Renal cortical epithelial cell (primary cell): ENCODE results near the gene SPTA1. TPM values are rescaled to one million over a fixed set of nuclear protein-coding genes. Genes with fewer than 3 reads are reported as not detected.
"Not testable (repeated sequence)": the region's sequence is repeated elsewhere in the genome, so short reads cannot be mapped to it uniquely, and the experiment has no call there.

Experiments used
- DNase-seq: peaks from one replicate; pipeline ENCODE4 v3.0.0-alpha.2; 2011; ENCODE audit warnings: low read depth
- total RNA-seq: library from RNA; depleted of rRNA; stranded (reverse); fragments of >200 nt; gene quantifications from 2 replicates; pipeline ENCODE4 v1.2.3, GENCODE V29; 2014

SPTA1 gene
- under 0.01 TPM in 1 of 2 replicates, not detected in the other for total RNA-seq

DNA sequence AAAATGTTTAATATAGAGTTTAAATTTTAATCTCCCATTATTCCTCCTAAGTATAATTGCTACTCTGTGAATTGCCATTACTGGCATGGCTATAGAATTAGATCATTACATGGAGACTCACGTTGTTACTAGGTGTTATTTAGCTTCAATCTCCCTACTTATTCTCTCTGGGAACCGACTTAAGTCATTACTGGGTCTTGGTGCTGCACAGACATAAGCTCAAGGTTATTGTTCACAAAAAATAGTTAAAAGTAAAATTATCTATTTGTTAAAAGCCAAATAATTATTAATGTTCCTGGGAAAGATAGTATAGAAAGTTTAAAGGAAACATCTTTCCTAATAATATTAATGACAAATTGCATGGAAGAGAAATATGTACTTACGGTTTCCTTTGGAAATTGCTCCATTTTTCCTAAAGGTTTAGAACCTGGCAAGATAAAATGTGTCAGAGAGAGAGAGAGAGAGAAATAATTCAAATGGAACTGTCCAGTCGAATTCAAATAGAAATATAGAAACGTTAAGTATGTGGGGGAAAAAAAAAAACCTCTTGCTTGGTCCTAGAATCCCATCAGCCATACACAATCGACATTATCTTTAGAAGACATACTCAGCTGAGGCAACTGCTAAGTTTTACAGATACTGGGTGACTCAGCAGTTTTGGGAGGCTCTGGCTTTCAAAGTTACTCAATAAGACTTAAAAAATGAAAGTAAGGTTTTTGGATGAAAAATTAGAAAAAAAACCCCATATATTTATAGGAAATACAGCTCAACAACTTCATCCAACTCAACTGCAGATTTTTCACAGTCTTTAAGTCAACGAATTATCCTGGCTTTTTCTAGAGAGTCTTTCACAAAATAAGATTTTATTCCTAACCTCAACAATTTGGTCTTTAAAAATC is at the start of gene SPTA1:
Gene SPTA1, minus strand, starts transcription at position 605 of the 899 bp plus-strand sequence. Its CDS starts 198 bp downstream, at position 407.
- no peak for DNase-seq

DNA sequence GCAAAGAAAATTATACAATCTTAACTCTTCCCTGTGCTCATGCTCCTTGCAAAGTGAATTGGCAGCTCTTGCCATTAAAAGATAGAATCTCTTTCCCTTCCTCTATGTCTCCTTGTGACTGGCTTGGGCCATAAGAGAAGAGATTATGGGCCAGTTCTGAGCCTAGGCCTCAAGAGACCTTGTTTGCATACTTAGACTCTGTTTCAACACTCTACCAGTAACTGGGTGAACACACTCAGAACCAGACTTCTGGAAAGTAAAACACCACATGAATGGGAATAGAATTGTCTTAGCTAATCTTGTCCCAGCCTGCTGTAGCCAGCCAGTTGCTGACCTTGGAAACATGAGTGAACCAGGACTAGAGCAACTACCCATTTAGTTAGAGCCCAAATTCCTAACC is 49.3 kb upstream of the SPTA1 start:
- no peak for DNase-seq

DNA sequence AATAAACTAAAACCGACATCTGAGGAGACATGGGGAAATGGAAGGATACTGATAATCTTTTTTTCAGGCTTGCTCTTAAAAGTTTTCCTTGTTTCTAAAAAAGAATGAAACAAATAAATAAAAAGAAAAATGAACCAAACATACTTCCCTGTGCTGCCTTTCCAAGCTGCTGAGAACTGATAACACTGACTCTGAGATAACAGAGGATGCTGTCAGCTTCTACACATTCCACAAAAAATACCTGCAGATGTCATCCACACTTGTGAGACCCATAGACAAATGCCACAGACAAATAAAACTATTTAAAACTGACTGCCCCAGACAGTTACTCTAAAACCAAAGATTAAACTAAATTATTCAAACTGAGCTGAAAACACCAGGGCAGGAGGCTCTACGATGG is 46.0 kb upstream of the SPTA1 start:
- no peak for DNase-seq

DNA sequence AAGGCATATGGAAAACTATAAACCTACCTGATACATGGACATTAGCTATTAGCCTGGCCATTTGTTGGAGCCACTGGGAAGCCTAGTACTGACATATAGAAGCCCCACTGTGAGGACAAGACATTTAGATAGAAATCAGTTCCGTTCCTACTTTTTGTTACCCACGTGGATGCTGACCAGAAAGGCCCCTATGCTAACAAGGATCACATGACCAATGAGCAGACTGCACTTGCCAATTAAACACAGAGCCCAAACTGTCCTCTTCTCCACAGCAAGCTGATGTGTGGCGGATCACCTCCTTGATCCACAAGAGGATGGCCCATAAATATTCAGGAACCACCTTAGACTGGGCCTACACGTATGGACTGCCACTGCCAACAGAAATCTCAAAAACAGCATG is 45.2 kb upstream of the SPTA1 start:
- DNase-seq = no peak

DNA sequence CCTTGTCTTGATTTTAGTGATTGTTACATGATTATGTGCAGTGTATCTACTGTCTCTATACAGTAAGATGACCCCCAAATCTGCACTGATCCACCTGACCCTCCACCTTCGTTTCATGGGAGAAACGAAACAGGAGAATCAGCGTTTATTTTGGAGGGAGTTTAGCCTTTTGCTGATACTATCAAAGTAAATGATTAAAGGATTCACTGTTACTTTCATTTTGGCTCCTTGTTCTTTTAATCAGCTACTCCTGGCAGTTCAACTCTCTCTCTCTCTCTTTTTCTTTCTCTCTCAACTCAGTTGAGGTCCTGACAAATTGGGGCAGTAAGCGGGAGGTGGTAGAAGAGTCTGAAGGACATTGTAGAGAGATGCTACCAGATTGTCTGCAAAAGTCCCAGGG is 43.9 kb upstream of the SPTA1 start:
- DNase-seq = no peak

DNA sequence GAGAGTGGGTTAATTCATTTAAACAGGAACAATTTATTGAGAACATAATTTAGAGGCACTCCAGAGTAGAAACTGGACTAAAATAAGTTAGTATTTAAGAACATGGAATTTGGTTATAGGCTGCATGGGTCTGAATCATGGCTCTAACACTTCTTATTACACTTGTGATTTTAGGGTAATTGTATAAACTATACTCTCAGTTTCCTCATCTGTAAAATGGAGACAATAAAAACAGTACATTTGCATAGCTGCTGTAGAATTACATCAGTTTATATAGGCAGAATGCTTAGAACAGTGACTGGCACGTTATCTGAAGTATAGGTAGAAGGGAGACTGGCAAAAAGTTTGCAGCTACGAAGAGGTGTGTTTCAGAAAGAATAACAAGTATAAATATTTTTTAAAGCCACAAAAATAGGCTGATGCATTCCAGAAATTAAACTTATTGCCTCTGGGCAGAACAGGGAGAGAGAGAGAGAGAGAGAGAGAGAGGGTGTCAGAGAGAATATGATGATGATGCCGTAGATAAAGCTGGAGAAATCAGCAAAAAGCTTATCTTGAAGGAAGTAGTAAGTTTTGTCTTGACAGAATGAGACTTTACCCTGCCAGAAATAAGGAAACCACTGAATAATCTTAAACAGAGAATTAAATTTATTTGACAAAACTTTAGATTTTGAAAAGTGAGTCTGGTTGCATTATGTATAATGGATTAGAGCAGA is 42.2 kb upstream of the SPTA1 start:
- DNase-seq = no peak

DNA sequence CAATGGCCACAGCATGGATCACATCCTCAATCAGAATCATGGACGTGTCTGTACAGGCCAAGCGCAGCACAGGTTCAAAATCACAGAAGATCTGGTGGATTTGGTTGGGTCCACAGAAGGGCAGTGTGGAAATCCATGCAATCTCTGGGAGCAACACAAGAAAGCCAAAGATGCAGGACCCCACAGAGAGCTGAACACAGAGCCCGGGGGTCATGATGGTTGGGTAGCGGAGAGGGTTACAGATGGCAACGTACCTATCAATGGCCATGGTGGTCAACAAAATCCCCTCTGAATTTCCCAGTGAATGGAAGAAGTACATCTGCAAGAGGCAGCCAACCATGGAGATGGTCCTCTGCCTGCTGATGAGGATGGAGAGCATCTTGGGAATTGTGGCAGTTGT is 37.9 kb upstream of the SPTA1 start:
- DNase-seq = no peak

DNA sequence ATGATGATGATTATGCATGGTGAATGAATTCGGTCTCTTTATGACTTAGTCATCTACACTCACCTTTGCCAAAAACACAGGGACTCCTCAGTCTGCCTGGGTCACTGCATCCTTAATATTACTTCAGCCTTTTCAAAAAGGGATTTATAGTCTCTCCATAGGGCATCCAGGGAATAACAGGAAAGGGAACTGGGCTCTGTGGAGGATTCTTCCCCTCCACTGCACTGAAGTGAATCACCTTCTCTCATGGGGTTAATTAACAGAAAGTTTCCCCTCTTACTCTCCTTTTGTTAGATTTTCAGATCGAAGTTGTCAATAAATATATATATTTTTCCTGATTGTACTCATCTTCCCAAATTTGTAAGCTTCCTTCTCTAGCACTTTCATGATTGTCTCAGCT is 34.1 kb upstream of the SPTA1 start, which contains the start of gene OR6K3:
Gene OR6K3, minus strand, starts transcription at position 101 of the 400 bp plus-strand sequence. CDS start 2,605 bp downstream, outside the sequence.
- DNase-seq = no peak

DNA sequence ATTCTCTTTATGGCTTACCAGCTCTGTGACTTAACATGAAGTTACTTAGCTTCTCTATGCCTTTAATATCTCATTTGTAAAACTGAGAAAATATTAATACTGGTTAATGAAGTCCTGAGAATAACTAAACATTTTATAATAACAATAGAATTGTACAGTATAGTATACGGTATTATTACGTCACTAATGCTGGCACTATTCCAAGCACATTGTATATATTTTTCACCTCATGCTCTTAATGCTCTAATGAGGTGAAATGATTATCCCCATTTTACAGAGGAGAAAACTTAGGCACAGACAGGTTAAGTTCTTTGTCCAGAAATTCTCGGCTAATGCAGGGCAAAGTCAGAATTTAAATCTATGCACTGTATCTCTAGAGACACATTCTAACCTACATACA is 33.1 kb upstream of the SPTA1 start:
- DNase-seq = no peak

DNA sequence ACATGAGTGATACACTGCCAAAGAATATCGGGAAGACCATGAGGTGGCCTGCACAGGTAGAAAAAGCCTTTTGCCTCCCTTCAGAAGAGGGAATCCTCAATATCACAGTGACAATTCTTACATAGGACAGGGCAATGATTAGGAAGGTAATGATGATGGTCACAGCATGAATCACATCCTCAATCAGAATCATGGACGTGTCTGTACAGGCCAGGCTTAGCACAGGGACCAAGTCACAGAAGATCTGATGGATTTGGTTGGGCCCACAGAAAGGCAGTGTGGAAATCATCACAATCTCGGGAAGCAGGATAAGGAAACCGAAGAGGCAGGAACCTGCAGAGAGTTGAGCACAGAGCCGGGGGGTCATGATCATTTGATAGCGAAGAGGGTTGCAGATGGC is 30.8 kb upstream of the SPTA1 start:
- DNase-seq = no peak

DNA sequence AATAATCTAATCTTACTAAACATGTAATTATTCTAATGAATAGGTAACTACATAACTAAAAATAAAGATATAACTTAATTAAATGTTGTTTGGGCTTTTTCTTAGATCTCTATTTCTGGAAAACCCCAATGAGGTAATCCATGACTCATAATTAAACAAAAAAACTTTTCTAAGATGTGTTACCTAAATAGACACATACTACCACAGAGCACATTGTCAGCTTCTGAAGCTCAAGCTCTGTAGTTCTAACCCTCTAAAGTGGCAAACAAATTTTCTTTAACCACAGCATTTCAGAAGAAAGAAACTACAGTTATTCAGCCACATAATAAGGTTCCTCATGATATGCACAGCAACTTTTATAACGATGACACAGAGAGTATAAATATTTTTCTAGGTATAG is 29.8 kb upstream of the SPTA1 start:
- DNase-seq = peak; percentile 1

DNA sequence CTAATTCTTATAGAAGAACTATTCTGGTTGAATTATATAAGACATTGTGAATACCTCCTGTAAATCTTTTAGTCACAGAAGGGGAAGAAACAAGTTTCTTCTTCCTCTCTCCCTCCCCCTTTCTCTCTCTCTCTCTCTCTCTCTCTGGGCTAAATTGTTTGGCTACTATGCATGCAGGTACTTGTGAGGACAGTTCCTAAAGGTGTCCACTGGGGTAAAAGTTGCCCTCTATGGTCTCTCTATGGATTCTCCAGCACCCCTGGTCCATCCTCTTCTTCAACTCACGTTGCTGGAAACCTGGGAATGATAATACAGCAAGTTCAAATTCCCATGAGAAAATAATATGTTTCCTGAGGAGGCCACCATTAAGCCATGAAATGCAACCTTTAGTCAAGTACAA is 28.2 kb upstream of the SPTA1 start:
- DNase-seq = no peak

DNA sequence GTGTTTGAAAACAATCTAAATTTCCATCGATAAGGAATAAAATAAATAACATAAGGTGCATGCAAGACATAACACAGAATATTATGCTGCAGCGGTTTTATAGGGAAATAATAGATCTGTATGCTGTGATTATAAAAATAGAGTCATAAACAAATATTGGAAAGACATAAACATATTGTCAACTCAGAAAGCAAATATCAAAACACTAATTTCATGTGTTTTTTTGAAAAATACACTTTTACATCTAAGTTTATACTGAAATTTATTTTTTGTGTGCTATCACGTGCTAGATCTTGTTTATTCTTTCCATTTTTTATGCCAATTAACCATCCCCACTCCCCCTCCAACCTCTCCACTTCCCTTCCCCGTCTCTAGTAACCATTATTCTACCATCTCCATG is 24.6 kb upstream of the SPTA1 start:
- no peak for DNase-seq

DNA sequence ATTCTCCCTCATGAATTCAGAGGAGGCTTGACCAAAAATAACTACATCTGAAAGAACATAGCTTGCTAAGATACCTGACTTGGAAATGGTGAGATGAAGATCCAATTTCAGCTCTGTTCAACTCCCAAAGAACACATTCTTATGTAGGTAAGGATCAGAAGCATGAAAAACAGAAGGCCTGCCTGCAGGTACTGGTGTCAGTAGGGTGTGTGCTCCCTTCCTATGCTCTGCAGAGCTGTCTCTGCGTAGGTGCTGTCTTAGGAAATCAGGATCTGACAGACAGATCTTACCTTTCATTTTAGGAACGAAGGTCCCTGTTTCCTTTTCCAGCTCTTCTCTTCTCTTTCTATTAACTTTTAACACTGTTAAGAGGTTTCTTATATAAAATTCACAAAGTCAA is 19.6 kb upstream of the SPTA1 start:
- no peak for DNase-seq

DNA sequence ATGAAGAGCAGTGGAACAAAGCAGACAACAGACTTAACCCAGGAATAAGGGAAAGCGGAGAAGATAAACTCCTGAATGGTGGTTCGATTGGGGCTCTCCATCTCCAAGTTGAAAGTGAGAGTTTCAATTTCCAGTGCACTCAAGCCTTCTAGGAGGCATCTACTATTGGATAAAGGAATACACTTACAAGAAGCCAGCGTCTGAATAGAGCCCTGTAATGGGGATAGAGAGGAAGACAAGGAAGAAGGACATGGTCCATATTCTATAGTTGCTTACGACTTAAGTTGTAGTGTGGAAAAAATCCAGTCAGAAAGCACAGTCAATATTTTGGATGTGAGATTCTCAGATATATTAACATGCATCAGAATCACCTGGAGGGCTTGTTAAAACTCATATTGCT is 14.0 kb upstream of the SPTA1 start, which contains the start of gene OR6K2:
Gene OR6K2, minus strand, starts transcription at position 101 of the 400 bp plus-strand sequence. Its CDS starts 0 bp downstream, at position 101.
- no peak for DNase-seq

DNA sequence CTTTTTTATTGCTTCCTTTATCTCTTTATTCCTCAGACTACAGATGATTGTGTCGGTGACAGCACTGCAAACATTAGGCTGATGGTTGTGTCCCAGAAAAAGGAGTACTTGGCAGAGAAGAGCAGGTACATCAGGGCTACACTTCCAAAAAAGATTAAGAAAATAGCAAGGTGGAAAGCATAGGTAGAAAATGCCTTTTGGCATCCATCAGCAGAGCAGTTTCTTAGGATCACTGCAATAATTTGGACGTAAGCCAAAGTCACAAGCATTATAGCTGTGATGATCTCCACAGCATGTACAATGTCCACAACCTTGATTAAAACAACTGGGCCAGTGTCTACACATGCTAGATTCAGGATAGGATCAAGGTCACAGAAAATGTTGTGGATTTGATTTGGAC is 8.1 kb upstream of the SPTA1 start:
- no peak for DNase-seq

DNA sequence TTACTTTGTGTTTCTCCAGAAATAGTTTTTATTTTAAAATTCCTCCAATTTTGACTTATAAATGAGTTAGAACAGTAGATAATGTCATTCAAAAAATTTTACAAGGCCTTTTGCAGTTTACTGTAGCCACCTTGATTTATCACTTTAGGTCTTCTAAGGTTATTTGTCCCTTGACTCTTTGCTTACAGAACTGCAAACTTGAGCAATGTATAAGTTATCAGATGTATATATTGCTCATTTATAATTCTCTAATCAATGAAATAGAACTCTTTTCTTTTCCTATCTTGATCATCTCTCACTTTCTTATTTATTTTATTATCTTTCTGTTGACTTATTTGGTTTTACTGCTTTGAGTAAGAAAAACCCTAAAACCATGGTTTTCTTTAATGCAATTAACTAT is 5.8 kb upstream of the SPTA1 start:
- no peak for DNase-seq

DNA sequence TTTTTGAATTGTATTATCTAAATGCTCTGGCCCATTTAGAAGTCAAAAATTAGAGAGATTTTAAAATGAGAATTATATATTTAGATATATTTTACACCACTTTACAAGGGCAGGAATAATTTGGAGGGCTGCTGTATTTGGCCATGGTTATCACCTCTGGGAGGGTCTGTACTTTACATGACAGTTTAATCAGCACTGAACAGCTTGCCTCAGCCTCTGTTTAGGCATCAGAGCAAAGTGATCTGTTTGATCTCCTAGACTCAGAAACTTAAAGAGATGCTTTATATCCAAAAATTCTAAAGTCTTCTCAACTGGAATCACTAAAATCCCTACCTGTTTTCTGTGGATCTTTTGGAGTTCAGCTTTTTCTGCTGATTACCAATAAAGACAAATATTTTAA is 5.4 kb upstream of the SPTA1 start:
- DNase-seq = no peak

DNA sequence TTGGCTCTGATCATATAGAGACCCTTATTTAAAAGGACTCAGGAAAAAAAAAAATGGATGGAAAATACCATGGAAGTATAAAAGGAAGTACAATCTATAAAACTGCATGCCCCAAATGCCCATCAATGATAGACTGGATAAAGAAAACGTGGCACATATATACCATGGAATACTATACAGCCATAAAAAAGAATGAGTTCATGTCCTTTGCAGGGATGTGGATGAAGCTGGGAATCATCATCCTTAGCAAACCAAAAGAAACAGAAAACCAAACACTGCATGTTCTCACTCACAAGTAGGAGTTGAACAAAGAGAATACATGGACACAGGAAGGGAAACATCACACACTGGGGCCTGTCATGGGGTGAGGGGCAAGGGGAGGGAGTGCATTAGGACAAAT is 4.6 kb upstream of the SPTA1 start:
- not testable (repeated sequence) for DNase-seq

DNA sequence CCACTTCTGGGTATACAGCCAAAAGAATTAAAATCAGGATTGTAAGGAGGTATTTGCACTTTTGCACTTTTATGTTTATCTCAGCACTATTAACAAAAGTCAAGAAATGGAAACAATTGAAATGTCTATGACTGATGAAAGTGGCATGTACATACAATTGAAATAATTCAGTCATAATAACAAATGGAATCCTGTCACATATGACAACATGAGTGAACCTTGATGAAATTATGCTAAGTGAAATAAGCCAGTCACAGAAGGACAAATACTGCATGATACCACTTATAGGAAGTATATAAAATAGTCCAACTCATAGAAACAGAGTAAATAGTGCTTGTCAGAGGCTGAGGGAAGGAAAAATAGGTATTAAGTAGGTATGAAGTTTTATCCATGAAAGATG is 3.4 kb upstream of the SPTA1 start:
- DNase-seq = no peak

DNA sequence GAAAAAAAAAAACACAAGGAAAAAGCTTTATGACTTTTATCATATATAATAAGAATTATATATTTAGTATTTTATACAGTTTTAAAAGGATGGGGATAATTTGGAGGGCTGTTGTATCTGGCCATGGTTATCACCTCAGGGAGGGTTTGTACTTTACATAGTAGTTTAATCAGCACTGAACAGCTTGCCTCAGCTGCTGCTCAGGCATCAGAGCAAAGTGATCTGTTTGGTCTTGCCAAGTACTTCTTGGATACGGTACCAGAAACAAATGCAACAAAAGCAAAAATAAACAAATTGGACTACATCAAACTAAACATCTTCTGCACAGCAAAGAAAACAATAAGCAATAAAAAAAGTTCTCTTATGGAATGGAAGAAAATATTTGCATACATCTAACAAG is 2.6 kb upstream of the SPTA1 start:
- DNase-seq = no peak

DNA sequence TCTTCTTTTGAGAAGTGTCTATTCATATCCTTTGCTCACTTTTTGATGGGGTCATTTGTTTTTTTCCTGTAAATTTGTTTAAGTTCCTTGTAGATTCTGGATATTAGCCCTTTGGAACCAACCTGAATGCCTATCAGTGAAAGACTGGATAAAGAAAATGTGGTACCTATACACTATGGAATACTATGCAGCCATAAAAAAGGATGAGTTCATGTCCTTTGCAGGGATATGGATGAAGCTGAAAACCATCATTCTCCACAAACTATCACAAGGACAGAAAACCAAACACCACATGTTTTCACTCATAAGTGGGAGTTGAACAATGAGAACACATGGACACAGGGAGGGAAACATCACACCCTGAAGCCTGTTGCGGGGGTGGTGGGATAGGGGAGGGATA is 1.8 kb upstream of the SPTA1 start:
- DNase-seq = not testable (repeated sequence)

DNA sequence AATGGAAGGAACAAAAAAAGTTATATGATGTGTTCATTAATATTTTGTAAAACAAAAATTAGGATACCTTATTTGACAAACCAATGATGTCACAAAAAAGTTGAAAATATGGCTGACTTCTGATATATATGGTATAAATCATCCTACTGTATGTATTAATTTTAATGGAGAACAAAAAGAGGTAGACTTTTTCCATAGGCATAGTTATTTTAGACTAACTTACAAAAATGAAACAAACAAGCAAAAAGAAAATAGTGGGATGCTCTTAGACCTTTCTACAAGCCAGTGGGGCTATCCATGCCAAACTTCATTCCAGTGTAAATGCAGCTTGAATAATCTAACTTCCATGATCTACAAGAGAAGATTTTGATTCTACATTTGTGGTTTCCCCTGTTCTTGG is 522 bp upstream of the SPTA1 start:
- DNase-seq = no peak
